ENCODE data around the gene HDAC9. TPM values are rescaled to one million over a fixed set of nuclear protein-coding genes. Genes with fewer than 3 reads are reported as not detected.
A peak's percentile ranks its signal among the peaks of the same experiment; 100 is the strongest.

HDAC9 gene
- total RNA-seq, 4 donors from 2014 or later: 10.3 to 48.4 (median 12.2) TPM

GRCh38 chr7:18552943-18553604, 57.5 kb downstream of the HDAC9 start:
- TF ChIP-seq POLR2A (IDR thresholded peaks at IDR 0.05) (no peak), CTCF (IDR thresholded peaks at IDR 0.05) (no peak), EP300 (IDR thresholded peaks at IDR 0.05) (no peak)
- H3K4me1 ChIP-seq: peaks cover 0 to 29% (median 0%) of the 10 kb centered on the region in 4 donors
- H3K9me3 ChIP-seq: no peaks in the 10 kb centered on the region
- no peak overlapping the region for H3K4me3 ChIP-seq
- WGBS, 2 donors: 53 to 69% methylated on average over 8 of the region's 8 CpGs
- peak overlapping the region in 2 of 4 donors; percentile 2 to 23 for H3K27ac ChIP-seq
- no peaks in the 10 kb centered on the region for H3K36me3 ChIP-seq
- H3K27me3 ChIP-seq: no peaks in the 10 kb centered on the region
- no peak for DNase-seq (ENCODE audit: low spot score in 2 of 2)

- no peaks in the 10 kb centered on the region for H3K9me3 ChIP-seq
- 71 to 73% methylated on average over 3 of the region's 3 CpGs for WGBS, 2 donors
- no peak for DNase-seq (ENCODE audit: low spot score in 2 of 2)
- TF ChIP-seq POLR2A (IDR thresholded peaks at IDR 0.05) (no peak), EP300 (IDR thresholded peaks at IDR 0.05) (no peak), CTCF (IDR thresholded peaks at IDR 0.05) (no peak)
- no peaks in the 10 kb centered on the region for H3K27me3 ChIP-seq
- H3K27ac ChIP-seq: peak overlapping the region in 1 of 4 donors; percentile 23
- no peaks in the 10 kb centered on the region for H3K36me3 ChIP-seq
- H3K4me1 ChIP-seq: peaks cover 0 to 29% (median 0%) of the 10 kb centered on the region in 4 donors
- H3K4me3 ChIP-seq: no peak overlapping the region
Observed at GRCh38 chr7:18553605-18554003, 58.1 kb downstream of the HDAC9 start.

- no peak for DNase-seq (ENCODE audit: low spot score in 2 of 2)
- 53 to 54% methylated on average over 1 of the region's 1 CpG for whole genome bisulfite sequencing, 2 donors
- Histone ChIP-seq H3K36me3 (no peaks in the 10 kb centered on the region), H3K27ac (no peak overlapping the region), H3K4me3 (no peak overlapping the region), H3K27me3 (no peaks in the 10 kb centered on the region), H3K9me3 (no peaks in the 10 kb centered on the region), H3K4me1 (peaks cover 0 to 29% (median 0%) of the 10 kb centered on the region in 4 donors)
- TF ChIP-seq CTCF (IDR thresholded peaks at IDR 0.05) (no peak), EP300 (IDR thresholded peaks at IDR 0.05) (no peak), POLR2A (IDR thresholded peaks at IDR 0.05) (no peak)
Observed at GRCh38 chr7:18555120-18555519, 59.6 kb downstream of the HDAC9 start.

- no peak for TF ChIP-seq CTCF (IDR thresholded peaks at IDR 0.05)
- TF ChIP-seq EP300 (IDR thresholded peaks at IDR 0.05): no peak
- no peak for TF ChIP-seq POLR2A (IDR thresholded peaks at IDR 0.05)
- 86 to 89% methylated on average over 1 of the region's 1 CpG for WGBS, 2 donors
- Histone ChIP-seq H3K4me3 (no peak overlapping the region), H3K9me3 (no peaks in the 10 kb centered on the region), H3K27ac (no peak overlapping the region), H3K4me1 (peaks cover 0 to 29% (median 0%) of the 10 kb centered on the region in 4 donors), H3K36me3 (no peaks in the 10 kb centered on the region), H3K27me3 (no peaks in the 10 kb centered on the region)
- no peak for DNase-seq (ENCODE audit: low spot score in 2 of 2)
Observed at GRCh38 chr7:18555968-18556367, 60.4 kb downstream of the HDAC9 start.

- Histone ChIP-seq H3K4me1 (peaks cover 0 to 11% (median 0%) of the 10 kb centered on the region in 4 donors), H3K4me3 (no peak overlapping the region), H3K27ac (peak overlapping the region in 1 of 4 donors; percentile 25), H3K9me3 (no peaks in the 10 kb centered on the region), H3K27me3 (no peaks in the 10 kb centered on the region), H3K36me3 (no peaks in the 10 kb centered on the region)
- no peak for TF ChIP-seq CTCF (IDR thresholded peaks at IDR 0.05)
- no peak for TF ChIP-seq POLR2A (IDR thresholded peaks at IDR 0.05)
- no peak for TF ChIP-seq EP300 (IDR thresholded peaks at IDR 0.05)
- no peak for DNase-seq (ENCODE audit: low spot score in 2 of 2)
- 60 to 69% methylated on average over 3 of the region's 3 CpGs for WGBS, 2 donors
Observed at GRCh38 chr7:18558503-18558902, 63.0 kb downstream of the HDAC9 start.
